ENCODE measurements around the gene ADCY6. TPM values are rescaled to one million over a fixed set of nuclear protein-coding genes. Genes with fewer than 3 reads are reported as not detected.

The ADCY6 gene
- total RNA-seq, 1 donor from 2014 or later, result 69.2 TPM

GRCh38 chr12:48824112-48824511 is 35.2 kb upstream of the ADCY6 start:
- no peaks in the 10 kb centered on the region for H3K9me3 Mint-ChIP-seq
- no peaks in the 10 kb centered on the region for H3K27me3 Mint-ChIP-seq (ENCODE audit: low read depth)
- no peak for TF ChIP-seq CTCF (IDR thresholded peaks at IDR 0.05; ENCODE audit: unreplicated experiment)
- H3K36me3 Mint-ChIP-seq, result peaks cover 28% of the 10 kb centered on the region
- no peak overlapping the region for H3K4me3 Mint-ChIP-seq
- H3K27ac Mint-ChIP-seq, result no peak overlapping the region
- peaks cover 15% of the 10 kb centered on the region for H3K4me1 Mint-ChIP-seq
- DNase-seq (ENCODE audit: low spot score in 2 of 2, unreplicated experiment in 2 of 2), result no peak

- Mint-ChIP-seq H3K4me3 (no peak overlapping the region), H3K9me3 (no peaks in the 10 kb centered on the region), H3K36me3 (peaks cover 28% of the 10 kb centered on the region), H3K4me1 (peaks cover 19% of the 10 kb centered on the region), H3K27ac (no peak overlapping the region), H3K27me3 (ENCODE audit: low read depth) (no peaks in the 10 kb centered on the region)
- no peak for TF ChIP-seq CTCF (IDR thresholded peaks at IDR 0.05; ENCODE audit: unreplicated experiment)
- DNase-seq (ENCODE audit: low spot score in 2 of 2, unreplicated experiment in 2 of 2), result no peak
Observed at GRCh38 chr12:48823281-48823680, 34.4 kb upstream of the ADCY6 start.

- TF ChIP-seq CTCF (IDR thresholded peaks at IDR 0.05; ENCODE audit: unreplicated experiment), result no peak
- Mint-ChIP-seq H3K27me3 (ENCODE audit: low read depth) (no peaks in the 10 kb centered on the region), H3K4me3 (no peak overlapping the region), H3K4me1 (peaks cover 22% of the 10 kb centered on the region), H3K27ac (no peak overlapping the region), H3K36me3 (peaks cover 28% of the 10 kb centered on the region), H3K9me3 (no peaks in the 10 kb centered on the region)
- DNase-seq (ENCODE audit: low spot score in 2 of 2, unreplicated experiment in 2 of 2), result no peak
Observed at GRCh38 chr12:48822711-48823110, 33.8 kb upstream of the ADCY6 start.

- no peaks in the 10 kb centered on the region for H3K27me3 Mint-ChIP-seq (ENCODE audit: low read depth)
- peaks cover 28% of the 10 kb centered on the region for H3K4me1 Mint-ChIP-seq
- TF ChIP-seq CTCF (IDR thresholded peaks at IDR 0.05; ENCODE audit: unreplicated experiment), result no peak
- DNase-seq (ENCODE audit: low spot score in 2 of 2, unreplicated experiment in 2 of 2), result no peak
- no peaks in the 10 kb centered on the region for H3K9me3 Mint-ChIP-seq
- H3K36me3 Mint-ChIP-seq, result peaks cover 26% of the 10 kb centered on the region
- peak overlapping the region; percentile 2 for H3K27ac Mint-ChIP-seq
- no peak overlapping the region for H3K4me3 Mint-ChIP-seq
Observed at GRCh38 chr12:48822139-48822538, 33.2 kb upstream of the ADCY6 start.

- Mint-ChIP-seq H3K36me3 (peaks cover 12% of the 10 kb centered on the region), H3K27ac (peak overlapping the region; percentile 82), H3K27me3 (ENCODE audit: low read depth) (no peaks in the 10 kb centered on the region), H3K4me3 (peak overlapping the region; percentile 85), H3K9me3 (no peaks in the 10 kb centered on the region), H3K4me1 (peaks cover 46% of the 10 kb centered on the region)
- no peak for TF ChIP-seq CTCF (IDR thresholded peaks at IDR 0.05; ENCODE audit: unreplicated experiment)
- DNase-seq (ENCODE audit: low spot score in 2 of 2, unreplicated experiment in 2 of 2), result no peak
Observed at GRCh38 chr12:48819986-48820725, 31.3 kb upstream of the ADCY6 start.
